IPS DF 6.9 (cell line): ENCODE measurements around the gene KRT79.

Source experiments
- DNase-seq: peaks from one replicate; pipeline ENCODE4 v3.0.0-alpha.2; 2013; ENCODE audit warnings: low read depth, low spot score
- H3K27ac ChIP-seq: one replicate; pipeline ENCODE4 v1.5.1; 2013; ENCODE audit warnings: low read length, control low read depth
- H3K27me3 ChIP-seq: 2 replicates; pipeline ENCODE4 v1.6.1; 2013; ENCODE audit warnings: mild to moderate bottlenecking, low read length; ENCODE audit not compliant: control insufficient read depth, insufficient read depth
- H3K36me3 ChIP-seq: 2 replicates; pipeline ENCODE4 v1.6.1; 2013; ENCODE audit warnings: low read length; ENCODE audit not compliant: control insufficient read depth, insufficient read depth
- H3K4me1 ChIP-seq: 2 replicates; pipeline ENCODE4 v1.6.1; 2013; ENCODE audit warnings: low read length; ENCODE audit not compliant: control insufficient read depth, insufficient read depth
- H3K4me3 ChIP-seq: 2 replicates; pipeline ENCODE4 v1.5.1; 2013; ENCODE audit warnings: mild to moderate bottlenecking, low read length
- H3K9me3 ChIP-seq: 2 replicates; pipeline ENCODE4 v1.6.1; 2013; ENCODE audit warnings: low read length, inconsistent platforms; ENCODE audit not compliant: control insufficient read depth, insufficient read depth
- WGBS: extraction: QIAGEN DNeasy Blood & Tissue Kit; methylation state at CpG from one replicate; pipeline ENCODE4 v1.1.7; 2013; ENCODE audit warnings: mixed read lengths, missing lambda C conversion rate; ENCODE audit not compliant: insufficient read length, insufficient coverage; 5-methylcytosine and 5-hydroxymethylcytosine counted together

KRT79 gene

GRCh38 chr12:52844386-52844785, 10.3 kb upstream of the KRT79 start:
- H3K4me1 ChIP-seq, result no peaks in the 10 kb centered on the region
- DNase-seq, result no peak
- H3K36me3 ChIP-seq, result no peaks in the 10 kb centered on the region
- WGBS, result no CpG with 5 or more reads among the region's 11 CpGs
- H3K27ac ChIP-seq, result no peak overlapping the region
- no peak overlapping the region for H3K4me3 ChIP-seq
- no peaks in the 10 kb centered on the region for H3K9me3 ChIP-seq
- no peaks in the 10 kb centered on the region for H3K27me3 ChIP-seq

- Histone ChIP-seq H3K4me3 (no peak overlapping the region), H3K27ac (no peak overlapping the region), H3K27me3 (no peaks in the 10 kb centered on the region), H3K4me1 (no peaks in the 10 kb centered on the region), H3K36me3 (no peaks in the 10 kb centered on the region), H3K9me3 (no peaks in the 10 kb centered on the region)
- no peak for DNase-seq
- no CpG with 5 or more reads among the region's 18 CpGs for WGBS
Observed at GRCh38 chr12:52839436-52840105, 5.5 kb upstream of the KRT79 start.

- Histone ChIP-seq H3K4me3 (no peak overlapping the region), H3K36me3 (no peaks in the 10 kb centered on the region), H3K9me3 (no peaks in the 10 kb centered on the region), H3K27ac (no peak overlapping the region), H3K4me1 (no peaks in the 10 kb centered on the region), H3K27me3 (no peaks in the 10 kb centered on the region)
- WGBS, result no CpG with 5 or more reads among the region's 14 CpGs
- DNase-seq, result no peak
Observed at GRCh38 chr12:52838609-52839435, 4.7 kb upstream of the KRT79 start.

- no CpG with 5 or more reads among the region's 6 CpGs for WGBS
Observed at GRCh38 chr12:52837781-52838608, 3.9 kb upstream of the KRT79 start.

GRCh38 chr12:52837413-52837741, 3.3 kb upstream of the KRT79 start:
- no peak overlapping the region for H3K4me3 ChIP-seq
- no CpG with 5 or more reads among the region's 9 CpGs for WGBS
- no peak for DNase-seq
- no peak overlapping the region for H3K27ac ChIP-seq
- H3K4me1 ChIP-seq, result no peaks in the 10 kb centered on the region
- no peaks in the 10 kb centered on the region for H3K27me3 ChIP-seq
- H3K36me3 ChIP-seq, result no peaks in the 10 kb centered on the region
- H3K9me3 ChIP-seq, result no peaks in the 10 kb centered on the region

More at GRCh38 chr12:52837781-52838608, 3.9 kb upstream of the KRT79 start:
- H3K4me1 ChIP-seq, result no peaks in the 10 kb centered on the region
- H3K36me3 ChIP-seq, result no peaks in the 10 kb centered on the region
- no peak overlapping the region for H3K4me3 ChIP-seq
- H3K27ac ChIP-seq, result no peak overlapping the region
- no peaks in the 10 kb centered on the region for H3K9me3 ChIP-seq
- no peak for DNase-seq
- no peaks in the 10 kb centered on the region for H3K27me3 ChIP-seq

- no peaks in the 10 kb centered on the region for H3K36me3 ChIP-seq
- no peak overlapping the region for H3K4me3 ChIP-seq
- no CpG with 5 or more reads among the region's 9 CpGs for WGBS
- no peak for DNase-seq
- no peaks in the 10 kb centered on the region for H3K9me3 ChIP-seq
- no peak overlapping the region for H3K27ac ChIP-seq
- no peaks in the 10 kb centered on the region for H3K27me3 ChIP-seq
- no peaks in the 10 kb centered on the region for H3K4me1 ChIP-seq
Observed at GRCh38 chr12:52836491-52837412, 2.6 kb upstream of the KRT79 start.

GRCh38 chr12:52836042-52836466, 1.9 kb upstream of the KRT79 start:
- Histone ChIP-seq H3K27ac (no peak overlapping the region), H3K9me3 (no peaks in the 10 kb centered on the region), H3K4me1 (no peaks in the 10 kb centered on the region), H3K4me3 (no peak overlapping the region), H3K36me3 (no peaks in the 10 kb centered on the region), H3K27me3 (no peaks in the 10 kb centered on the region)
- WGBS, result no CpG with 5 or more reads among the region's 7 CpGs
- no peak for DNase-seq

GRCh38 chr12:52835271-52836041, 1.3 kb upstream of the KRT79 start:
- H3K27ac ChIP-seq, result no peak overlapping the region
- no peaks in the 10 kb centered on the region for H3K4me1 ChIP-seq
- WGBS, result no CpG with 5 or more reads among the region's 15 CpGs
- no peak for DNase-seq
- H3K4me3 ChIP-seq, result no peak overlapping the region
- no peaks in the 10 kb centered on the region for H3K36me3 ChIP-seq
- no peaks in the 10 kb centered on the region for H3K27me3 ChIP-seq
- H3K9me3 ChIP-seq, result no peaks in the 10 kb centered on the region

- no peaks in the 10 kb centered on the region for H3K36me3 ChIP-seq
- H3K27me3 ChIP-seq, result no peaks in the 10 kb centered on the region
- H3K4me3 ChIP-seq, result no peak overlapping the region
- no peaks in the 10 kb centered on the region for H3K4me1 ChIP-seq
- no peak for DNase-seq
- no CpG with 5 or more reads among the region's 4 CpGs for WGBS
- H3K9me3 ChIP-seq, result no peaks in the 10 kb centered on the region
- H3K27ac ChIP-seq, result no peak overlapping the region
Observed at GRCh38 chr12:52834727-52835001, 553 bp upstream of the KRT79 start.
